Neuronal stem cell (in vitro differentiated cells): ENCODE data around the gene GPR32.
A peak's percentile ranks its signal among the peaks of the same experiment; 100 is the strongest.

Source experiments
- DNase-seq: peaks from one replicate; pipeline ENCODE4 v3.0.0-alpha.2; 2013; ENCODE audit warnings: low spot score
- H2AFZ ChIP-seq: one replicate; pipeline ENCODE4 v1.6.1; 2013; ENCODE audit warnings: mild to moderate bottlenecking, low read length, inconsistent platforms
- H2AK5ac ChIP-seq: 2 replicates; pipeline ENCODE4 v1.6.1; 2013; ENCODE audit warnings: low read depth, mild to moderate bottlenecking, inconsistent platforms, low read length, moderate library complexity, mixed read lengths
- H2BK120ac ChIP-seq: 2 replicates; pipeline ENCODE4 v1.6.1; 2013; ENCODE audit warnings: low read depth, mild to moderate bottlenecking, inconsistent platforms, low read length, moderate library complexity, mixed read lengths
- H2BK12ac ChIP-seq: one replicate; pipeline ENCODE4 v1.6.1; 2013; ENCODE audit warnings: low read length, inconsistent platforms
- H2BK15ac ChIP-seq: 2 replicates; pipeline ENCODE4 v1.6.1; 2013; ENCODE audit warnings: mild to moderate bottlenecking, low read length, inconsistent platforms, mixed read lengths
- H2BK5ac ChIP-seq: one replicate; pipeline ENCODE4 v1.6.1; 2013; ENCODE audit warnings: inconsistent platforms, mild to moderate bottlenecking, low read length, moderate library complexity
- H3K14ac ChIP-seq: one replicate; pipeline ENCODE4 v1.6.1; 2013; ENCODE audit warnings: low read length, inconsistent platforms
- H3K18ac ChIP-seq: 2 replicates; pipeline ENCODE4 v1.6.1; 2013; ENCODE audit warnings: low read length, inconsistent platforms
- H3K23ac ChIP-seq: 2 replicates; pipeline ENCODE4 v1.6.1; 2013; ENCODE audit warnings: low read depth, mild to moderate bottlenecking, mixed read lengths, low read length, inconsistent platforms; ENCODE audit not compliant: poor library complexity
- H3K27ac ChIP-seq: replicated peaks from 3 replicates; pipeline ENCODE4 v1.5.1; 2013; ENCODE audit warnings: low read length, inconsistent platforms
- H3K27me3 ChIP-seq, 3 experiments: 2 replicates each; pipeline ENCODE4 v1.6.1; 2013; ENCODE audit warnings: low read length in 3 of 3, mild to moderate bottlenecking in 2 of 3, inconsistent platforms in 1 of 3, low read depth in 1 of 3, mixed read lengths in 1 of 3, moderate library complexity in 1 of 3; ENCODE audit not compliant: control insufficient read depth in 3 of 3, insufficient read depth in 3 of 3
- H3K36me3 ChIP-seq, 2 donors: replicated peaks in 1 of 2; 2 replicates each; pipeline ENCODE4 v1.6.1; 2013; ENCODE audit warnings: low read length in 2 of 2; ENCODE audit not compliant: control insufficient read depth in 2 of 2, insufficient read depth in 2 of 2
- H3K4ac ChIP-seq: 2 replicates; pipeline ENCODE4 v1.6.1; 2013; ENCODE audit warnings: inconsistent platforms, mild to moderate bottlenecking, low read length, moderate library complexity
- H3K4me1 ChIP-seq, 2 donors: 1 replicate in 1 of 2; 2 replicates in 1 of 2; pipeline ENCODE4 v1.6.1; 2013; ENCODE audit warnings: low read length in 2 of 2, low read depth in 1 of 2; ENCODE audit not compliant: control insufficient read depth in 2 of 2, insufficient read depth in 1 of 2
- H3K4me2 ChIP-seq: one replicate; pipeline ENCODE4 v1.6.1; 2013; ENCODE audit warnings: mild to moderate bottlenecking, low read length, inconsistent platforms; ENCODE audit not compliant: insufficient read depth, poor library complexity, severe bottlenecking
- H3K4me3 ChIP-seq, 2 donors: 2 replicates each; pipeline ENCODE4 v1.5.1; 2013; ENCODE audit warnings: low read length in 2 of 2, mild to moderate bottlenecking in 2 of 2, inconsistent platforms in 1 of 2, moderate library complexity in 1 of 2
- H3K79me1 ChIP-seq: one replicate; pipeline ENCODE4 v1.6.1; 2013; ENCODE audit warnings: low read depth, mild to moderate bottlenecking, inconsistent platforms, low read length, moderate library complexity
- H3K9ac ChIP-seq: one replicate; pipeline ENCODE4 v1.6.1; 2013; ENCODE audit warnings: mild to moderate bottlenecking, low read depth, low read length, inconsistent platforms; ENCODE audit not compliant: poor library complexity
- H3K9me3 ChIP-seq, 2 donors: replicated peaks in 1 of 2; 2 replicates each; pipeline versions ENCODE3 to v1.6.1; 2013; ENCODE audit warnings: low read length in 2 of 2, mild to moderate bottlenecking in 2 of 2, inconsistent platforms in 1 of 2, low read depth in 1 of 2, mixed read lengths in 1 of 2, moderate library complexity in 1 of 2; ENCODE audit not compliant: control insufficient read depth in 2 of 2, insufficient read depth in 1 of 2
- H4K8ac ChIP-seq: one replicate; pipeline ENCODE4 v1.6.1; 2013; ENCODE audit warnings: low read depth, mild to moderate bottlenecking, inconsistent platforms, low read length, moderate library complexity
- H4K91ac ChIP-seq: one replicate; pipeline ENCODE4 v1.6.1; 2013; ENCODE audit warnings: low read length, low read depth, mild to moderate bottlenecking, inconsistent platforms; ENCODE audit not compliant: poor library complexity
- WGBS, 2 donors: extraction: QIAGEN DNeasy Blood & Tissue Kit; methylation state at CpG; one replicate each; pipeline ENCODE4 v1.1.7; 2013; ENCODE audit warnings: missing lambda C conversion rate in 2 of 2, mixed read lengths in 1 of 2; ENCODE audit not compliant: insufficient read length in 2 of 2, insufficient replicate concordance in 1 of 2; ENCODE audit errors: extremely low coverage in 2 of 2; 5-methylcytosine and 5-hydroxymethylcytosine counted together

The GPR32 gene

DNA sequence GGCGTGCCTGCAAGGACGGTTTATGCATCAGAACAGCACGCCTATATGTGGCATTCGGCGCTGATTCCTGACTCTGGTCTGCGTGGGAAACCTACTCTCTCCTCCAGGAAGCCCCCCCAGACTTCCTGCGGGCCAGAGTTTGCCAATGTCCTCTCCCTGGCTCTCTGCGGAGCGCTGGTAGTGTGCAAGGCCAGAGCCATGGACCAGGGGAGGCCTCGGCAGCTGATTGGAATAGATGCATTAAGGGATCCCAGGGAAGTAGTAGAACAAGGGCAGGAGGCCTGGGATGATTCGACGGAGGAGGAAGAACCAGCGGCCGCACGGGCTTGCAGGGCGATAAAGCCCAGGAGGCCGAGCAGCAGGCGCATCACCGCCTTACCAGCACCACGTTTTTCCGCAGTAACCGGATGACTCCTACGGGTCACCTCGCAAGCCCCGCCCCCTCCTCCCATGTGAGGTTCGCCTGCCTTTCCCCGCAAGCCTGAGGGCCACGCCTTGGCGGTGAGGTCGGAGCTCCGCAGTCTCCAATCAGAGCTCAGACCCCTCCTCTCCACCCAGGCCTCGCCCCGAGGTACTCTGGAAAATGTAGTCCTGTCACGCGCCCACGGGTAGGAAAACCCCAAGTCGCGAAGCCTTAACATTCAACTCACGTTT lies 42.1 kb upstream of the GPR32 start:
- no peak overlapping the region for H3K14ac ChIP-seq
- peak overlapping the region; percentile 76 for H3K18ac ChIP-seq
- peaks cover 0 to 8% (median 8%) of the 10 kb centered on the region in 3 experiments for H3K27me3 ChIP-seq
- peak overlapping the region; percentile 35 to 39 for H3K4me3 ChIP-seq
- peak overlapping the region; percentile 76 for H2AFZ ChIP-seq
- peak overlapping the region; percentile 87 for H3K23ac ChIP-seq
- no peak overlapping the region for H4K8ac ChIP-seq
- H2BK120ac ChIP-seq, result no peak overlapping the region
- H3K9me3 ChIP-seq, result no peaks in the 10 kb centered on the region
- H3K27ac ChIP-seq, result no peak overlapping the region
- H3K4me1 ChIP-seq, result peaks cover 7 to 23% of the 10 kb centered on the region in 2 donors
- H2BK15ac ChIP-seq, result no peak overlapping the region
- peak overlapping the region; percentile 56 for H3K4me2 ChIP-seq
- no peaks in the 10 kb centered on the region for H3K36me3 ChIP-seq
- H2BK12ac ChIP-seq, result no peak overlapping the region
- WGBS, 2 donors, result no CpG with 5 or more reads among the region's 39 CpGs
- H3K4ac ChIP-seq, result no peak overlapping the region
- H4K91ac ChIP-seq, result no peak overlapping the region
- peak overlapping the region; percentile 82 for H3K9ac ChIP-seq
- H2AK5ac ChIP-seq, result peak overlapping the region; percentile 16
- peaks cover 7% of the 10 kb centered on the region for H3K79me1 ChIP-seq
- H2BK5ac ChIP-seq, result no peak overlapping the region
- DNase-seq, result peak; percentile 90

DNA sequence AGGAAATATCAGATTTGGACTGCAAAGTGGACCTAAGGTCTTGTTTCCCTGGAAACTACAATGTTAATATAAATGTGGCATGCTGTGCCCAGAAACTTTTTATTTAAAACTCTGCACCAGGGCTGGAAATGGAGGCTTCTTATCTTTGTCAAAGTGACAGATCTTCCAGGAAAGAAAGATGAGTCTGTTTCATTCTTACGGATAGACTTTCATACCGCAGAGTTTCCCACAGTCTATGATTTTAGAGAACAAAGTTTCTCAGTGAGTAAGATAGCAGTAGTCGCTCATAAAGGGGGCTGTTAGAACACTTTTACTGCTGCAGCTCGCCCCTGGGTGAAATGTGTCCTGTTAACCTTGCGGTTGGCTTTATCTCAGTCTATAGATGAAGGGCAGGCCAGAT lies 40.4 kb upstream of the GPR32 start:
- no peak overlapping the region for H4K8ac ChIP-seq
- DNase-seq, result no peak
- H2AFZ ChIP-seq, result no peak overlapping the region
- H2BK120ac ChIP-seq, result no peak overlapping the region
- no peak overlapping the region for H3K23ac ChIP-seq
- H3K4me3 ChIP-seq, result no peak overlapping the region
- H3K4ac ChIP-seq, result no peak overlapping the region
- H2AK5ac ChIP-seq, result no peak overlapping the region
- H3K36me3 ChIP-seq, result no peaks in the 10 kb centered on the region
- H2BK5ac ChIP-seq, result no peak overlapping the region
- peaks cover 3 to 16% of the 10 kb centered on the region in 2 donors for H3K4me1 ChIP-seq
- H3K4me2 ChIP-seq, result no peak overlapping the region
- no CpG with 5 or more reads among the region's 5 CpGs for WGBS, 2 donors
- H3K9me3 ChIP-seq, result no peaks in the 10 kb centered on the region
- no peak overlapping the region for H2BK15ac ChIP-seq
- peaks cover 7% of the 10 kb centered on the region for H3K79me1 ChIP-seq
- H3K18ac ChIP-seq, result no peak overlapping the region
- H3K9ac ChIP-seq, result no peak overlapping the region
- H2BK12ac ChIP-seq, result no peak overlapping the region
- no peak overlapping the region for H3K14ac ChIP-seq
- H4K91ac ChIP-seq, result no peak overlapping the region
- H3K27me3 ChIP-seq, result no peaks in the 10 kb centered on the region
- no peak overlapping the region for H3K27ac ChIP-seq

DNA sequence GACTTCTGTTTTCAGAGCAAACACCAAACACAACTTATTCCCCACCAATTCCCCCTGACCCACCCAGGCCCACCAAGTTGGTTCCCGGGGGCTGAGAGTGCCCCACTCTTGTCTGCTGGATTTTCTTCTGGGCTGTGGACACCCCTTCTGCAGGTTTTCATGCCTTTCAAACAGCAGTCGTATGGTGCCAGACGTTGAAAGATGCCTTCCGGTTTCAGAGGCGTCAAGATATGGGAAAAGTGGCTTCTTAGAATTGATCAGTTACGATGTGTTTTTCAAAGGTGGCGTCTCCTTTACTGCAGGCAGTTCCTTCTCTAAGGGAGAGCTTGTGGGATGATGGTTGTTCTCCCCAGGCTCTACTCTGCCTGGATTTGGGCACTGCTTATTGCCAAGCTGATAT lies 34.4 kb upstream of the GPR32 start:
- DNase-seq, result no peak
- Histone ChIP-seq H3K9ac (no peak overlapping the region), H3K27me3 (peaks cover 0 to 22% (median 2%) of the 10 kb centered on the region in 3 experiments), H2BK120ac (no peak overlapping the region), H3K9me3 (no peaks in the 10 kb centered on the region), H3K4ac (no peak overlapping the region), H3K18ac (no peak overlapping the region), H3K4me3 (no peak overlapping the region), H2AK5ac (no peak overlapping the region), H3K79me1 (no peaks in the 10 kb centered on the region), H2AFZ (peak overlapping the region; percentile 10), H4K91ac (no peak overlapping the region), H2BK15ac (no peak overlapping the region), H3K4me1 (peaks cover 0 to 2% of the 10 kb centered on the region in 2 donors), H3K4me2 (no peak overlapping the region), H2BK12ac (no peak overlapping the region), H3K27ac (no peak overlapping the region), H3K23ac (no peak overlapping the region), H3K36me3 (no peaks in the 10 kb centered on the region), H3K14ac (no peak overlapping the region), H2BK5ac (no peak overlapping the region), H4K8ac (no peak overlapping the region)
- no CpG with 5 or more reads among the region's 7 CpGs for WGBS, 2 donors

- H2AK5ac ChIP-seq, result no peak overlapping the region
- no peaks in the 10 kb centered on the region for H3K36me3 ChIP-seq
- no peak overlapping the region for H3K23ac ChIP-seq
- H2BK15ac ChIP-seq, result no peak overlapping the region
- H4K91ac ChIP-seq, result no peak overlapping the region
- H3K9ac ChIP-seq, result no peak overlapping the region
- no peaks in the 10 kb centered on the region for H3K9me3 ChIP-seq
- H3K18ac ChIP-seq, result no peak overlapping the region
- no peak overlapping the region for H2BK120ac ChIP-seq
- H2AFZ ChIP-seq, result peak overlapping the region; percentile 10
- H3K27ac ChIP-seq, result no peak overlapping the region
- H3K4me2 ChIP-seq, result no peak overlapping the region
- H3K27me3 ChIP-seq, result peaks cover 0 to 23% (median 3%) of the 10 kb centered on the region in 3 experiments
- WGBS, 2 donors, result 100% methylated on average over 2 of the region's 5 CpGs; no CpG with 5 or more reads in 1 of the 2 donors
- H3K4me1 ChIP-seq, result peaks cover 0 to 2% of the 10 kb centered on the region in 2 donors
- no peak overlapping the region for H3K4ac ChIP-seq
- DNase-seq, result no peak
- no peak overlapping the region for H2BK12ac ChIP-seq
- no peaks in the 10 kb centered on the region for H3K79me1 ChIP-seq
- H4K8ac ChIP-seq, result no peak overlapping the region
- no peak overlapping the region for H3K14ac ChIP-seq
- no peak overlapping the region for H2BK5ac ChIP-seq
- H3K4me3 ChIP-seq, result no peak overlapping the region
Measured at GRCh38 chr19:50736338-50736737, 33.9 kb upstream of the GPR32 start.
